Measurements from ENCODE around the gene PPP2R5C.
"Not testable (repeated sequence)": the region's sequence is repeated elsewhere in the genome, so short reads cannot be mapped to it uniquely, and the experiment has no call there.

The PPP2R5C gene

GRCh38 chr14:101781240-101782061, 19.9 kb downstream of the PPP2R5C start:
- no peak for DNase-seq (ENCODE audit: low read depth)

GRCh38 chr14:101783260-101784016, 21.9 kb downstream of the PPP2R5C start:
- no peak for DNase-seq (ENCODE audit: low read depth)

- DNase-seq (ENCODE audit: low read depth): no peak
Observed at GRCh38 chr14:101784631-101785030, 23.1 kb downstream of the PPP2R5C start.

GRCh38 chr14:101788016-101788635, 26.6 kb downstream of the PPP2R5C start:
- no peak for DNase-seq (ENCODE audit: low read depth)

DNA sequence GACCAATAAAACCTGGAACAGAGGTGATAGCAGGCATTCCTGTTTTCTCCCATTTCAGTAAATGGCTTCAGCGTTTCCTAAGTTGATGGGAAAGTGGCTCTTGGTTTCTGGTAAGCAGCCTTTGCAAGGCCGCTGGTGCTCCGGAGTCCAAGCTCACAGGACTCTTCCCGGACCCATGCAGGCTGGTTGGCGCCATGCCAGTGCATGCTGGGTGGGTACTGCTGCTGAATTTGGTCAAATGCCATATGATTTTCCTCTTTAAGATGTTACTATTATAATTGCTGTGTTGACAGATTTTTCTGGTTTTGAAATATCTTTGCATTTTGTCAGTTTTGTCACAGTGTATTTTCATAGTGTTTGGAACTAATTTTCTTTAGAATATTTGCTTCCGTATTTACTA, 27.7 kb downstream of the PPP2R5C start:
- DNase-seq (ENCODE audit: low read depth): no peak

DNA sequence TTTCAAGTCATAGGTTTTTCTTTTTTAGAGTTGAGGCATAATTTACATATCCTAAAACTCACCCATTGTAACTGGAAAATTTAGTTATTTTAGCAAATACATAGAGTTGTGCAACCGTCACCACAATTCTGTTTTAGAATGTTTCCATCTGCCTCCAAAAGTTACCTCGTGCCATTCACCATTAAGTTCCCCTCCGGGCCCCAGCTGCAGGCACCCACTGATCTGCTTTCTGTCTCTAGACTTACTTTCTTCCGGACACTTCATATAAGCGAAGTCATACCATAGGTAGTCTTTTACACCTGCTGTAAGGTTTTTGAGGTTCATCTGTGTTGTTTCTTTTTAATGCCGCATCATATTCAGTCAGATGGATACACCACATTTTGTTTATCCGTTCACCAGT, 28.7 kb downstream of the PPP2R5C start:
- DNase-seq (ENCODE audit: low read depth): no peak

DNA sequence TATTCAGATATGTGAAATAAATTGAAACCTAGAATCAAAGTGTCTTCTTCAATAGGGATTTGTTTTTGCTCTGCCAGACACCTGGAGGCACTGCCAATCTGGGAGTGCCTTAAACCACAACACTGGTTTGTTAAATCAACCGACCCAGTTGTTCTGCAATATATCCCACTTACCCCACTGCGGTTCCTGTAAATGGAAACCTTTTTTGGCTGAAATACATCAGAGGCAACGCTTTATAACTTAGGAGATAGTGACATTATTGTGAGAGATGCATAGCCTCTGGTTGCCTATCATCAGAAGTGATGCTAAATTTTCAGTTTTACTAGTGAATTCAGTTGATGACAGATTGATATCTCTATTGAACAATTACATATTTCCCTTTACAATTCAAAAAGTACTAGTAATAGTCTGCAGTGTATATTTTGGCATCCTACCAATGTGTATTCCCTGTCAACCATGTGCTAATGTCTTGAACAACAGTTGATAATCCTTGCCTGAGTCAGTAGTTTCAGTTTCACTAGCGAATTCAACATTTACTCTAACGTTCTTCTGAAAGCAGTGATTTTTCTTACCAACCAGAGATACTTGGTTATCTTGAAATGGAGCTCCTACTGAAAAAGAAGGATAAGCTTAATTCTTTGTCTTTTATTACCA, 30.5 kb downstream of the PPP2R5C start:
- DNase-seq (ENCODE audit: low read depth): peak; percentile 39

GRCh38 chr14:101796016-101796415, 34.5 kb downstream of the PPP2R5C start:
- DNase-seq (ENCODE audit: low read depth): no peak

DNA sequence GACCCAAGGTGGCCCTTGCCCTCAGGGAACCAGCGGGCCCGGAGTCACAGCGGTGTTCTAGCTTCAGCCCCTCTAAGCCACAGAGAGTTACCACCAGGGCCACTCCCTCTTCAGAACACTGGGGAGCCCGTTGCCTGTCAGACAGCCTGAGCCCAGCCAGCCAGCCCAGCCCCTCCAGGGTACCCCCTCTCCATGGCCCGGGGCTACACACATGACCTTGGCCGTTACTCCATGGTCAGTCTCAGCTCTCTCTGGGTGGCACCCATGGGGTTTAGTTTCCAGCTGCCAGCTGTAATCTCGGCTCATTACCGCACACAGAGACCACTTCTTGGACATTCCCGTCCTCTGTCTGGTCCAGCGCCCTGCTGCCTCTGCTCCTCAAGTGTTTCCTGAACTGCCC, 35.0 kb downstream of the PPP2R5C start:
- DNase-seq (ENCODE audit: low read depth): no peak

- DNase-seq (ENCODE audit: low read depth): no peak
Observed at GRCh38 chr14:101797856-101798255, 36.3 kb downstream of the PPP2R5C start.

- DNase-seq (ENCODE audit: low read depth): not testable (repeated sequence)
Observed at GRCh38 chr14:101804373-101804772, 42.9 kb downstream of the PPP2R5C start.

GRCh38 chr14:101806252-101806651, 44.7 kb downstream of the PPP2R5C start:
- DNase-seq (ENCODE audit: low read depth): not testable (repeated sequence)

DNA sequence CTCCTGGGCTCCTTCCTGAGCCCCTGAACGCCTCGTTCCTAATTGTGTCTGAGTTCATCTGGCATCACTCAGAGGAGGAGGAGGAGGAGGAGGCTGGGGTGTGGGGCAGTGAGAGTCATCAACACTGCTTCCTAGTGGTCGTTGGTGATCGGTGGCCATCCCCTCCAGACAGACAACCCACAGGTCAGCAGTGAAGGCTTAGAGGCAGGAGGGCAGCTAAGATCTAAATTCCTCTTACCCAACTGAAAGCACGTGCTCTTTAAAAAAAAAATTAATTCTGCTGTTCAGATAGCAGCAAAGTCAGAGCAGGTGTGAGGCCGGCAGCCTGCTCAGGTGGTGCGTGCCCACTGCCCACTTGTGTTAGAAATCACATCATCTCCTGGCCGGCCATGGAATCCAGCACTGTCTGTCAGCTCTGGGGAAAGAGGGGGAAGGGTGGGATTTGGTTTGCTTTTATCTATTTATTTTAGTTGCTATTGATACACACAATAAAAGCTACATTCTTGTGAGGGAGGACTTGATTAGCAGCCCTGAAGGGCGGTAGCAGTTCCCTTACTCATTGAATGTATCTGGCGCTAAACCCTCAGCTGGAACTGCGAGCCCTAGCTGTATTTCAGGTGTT, 46.6 kb downstream of the PPP2R5C start:
- DNase-seq (ENCODE audit: low read depth): no peak

GRCh38 chr14:101808894-101809670, 47.6 kb downstream of the PPP2R5C start:
- no peak for DNase-seq (ENCODE audit: low read depth)

DNA sequence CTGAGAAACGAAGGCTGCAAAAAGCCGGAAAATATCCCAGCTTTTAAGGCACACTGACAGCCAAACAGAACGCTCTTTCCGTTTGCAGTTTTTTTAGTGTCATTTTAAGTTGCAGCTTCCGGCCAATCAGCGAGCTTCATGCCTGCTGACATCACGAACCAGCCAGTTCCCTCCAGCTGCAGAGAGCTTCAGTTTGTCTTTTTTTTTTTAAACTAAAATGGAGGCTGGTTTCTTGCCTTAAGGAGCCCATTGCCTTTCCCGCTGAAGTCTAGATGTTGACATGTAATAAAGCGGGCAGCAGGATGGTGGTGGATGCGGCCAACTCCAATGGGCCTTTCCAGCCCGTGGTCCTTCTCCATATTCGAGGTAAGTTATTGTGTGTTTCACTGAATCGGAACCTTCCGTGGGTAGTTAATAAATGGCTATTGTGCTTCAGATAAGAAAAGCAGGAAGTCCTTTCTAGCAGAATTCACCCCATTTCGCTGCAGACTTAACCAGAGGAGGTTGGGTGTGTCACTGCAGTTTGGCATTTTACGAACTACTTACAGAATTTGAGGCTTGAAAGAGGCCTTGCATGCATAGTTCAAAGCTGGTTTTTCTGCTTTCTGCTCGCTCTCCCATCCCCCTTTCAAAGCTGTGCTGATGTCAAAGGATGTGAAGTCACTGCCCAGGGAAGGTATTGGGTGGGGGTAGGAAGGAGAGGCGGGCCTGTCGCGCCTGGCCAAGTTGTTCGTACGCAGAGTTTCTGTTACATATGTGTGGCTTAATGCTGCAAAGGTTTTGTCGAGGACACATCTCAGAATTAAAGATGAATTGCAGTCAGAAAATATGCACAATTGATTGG, 48.4 kb downstream of the PPP2R5C start:
- peak; percentile 84 for DNase-seq (ENCODE audit: low read depth)

DNA sequence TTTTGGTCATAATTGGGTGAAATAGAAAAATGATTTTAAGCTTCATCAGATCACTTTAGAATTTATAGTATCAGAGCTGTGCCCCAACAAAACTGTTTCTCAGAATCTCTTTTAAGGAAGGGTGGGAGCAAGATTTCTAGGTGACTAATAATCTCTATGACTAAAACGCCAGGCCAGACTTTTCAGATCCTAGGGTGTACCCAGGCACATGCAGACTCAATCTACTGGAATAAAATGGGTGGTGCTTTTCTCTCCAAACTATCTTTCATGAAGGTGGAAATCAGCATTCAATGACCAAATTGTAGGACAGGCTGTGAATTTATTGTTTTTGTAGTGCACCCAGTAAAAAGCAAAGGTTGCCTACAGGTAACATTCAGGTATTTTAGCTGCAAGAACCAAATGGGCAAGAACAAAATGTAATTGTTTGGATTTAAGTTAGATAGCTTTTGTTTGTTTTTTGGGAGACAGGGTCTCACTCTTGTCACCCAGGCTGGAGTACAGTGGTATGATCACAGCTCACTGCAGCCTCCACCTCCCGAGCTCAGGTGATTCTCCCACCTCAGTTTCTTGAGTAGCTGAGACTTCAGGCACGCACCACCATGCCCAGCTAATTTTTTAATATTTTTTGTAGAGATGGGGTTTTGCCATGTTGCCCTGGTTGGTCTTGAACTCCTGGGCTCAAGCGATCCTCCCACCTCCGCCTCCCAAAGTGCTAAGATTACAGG, 49.5 kb downstream of the PPP2R5C start:
- DNase-seq (ENCODE audit: low read depth): no peak

DNA sequence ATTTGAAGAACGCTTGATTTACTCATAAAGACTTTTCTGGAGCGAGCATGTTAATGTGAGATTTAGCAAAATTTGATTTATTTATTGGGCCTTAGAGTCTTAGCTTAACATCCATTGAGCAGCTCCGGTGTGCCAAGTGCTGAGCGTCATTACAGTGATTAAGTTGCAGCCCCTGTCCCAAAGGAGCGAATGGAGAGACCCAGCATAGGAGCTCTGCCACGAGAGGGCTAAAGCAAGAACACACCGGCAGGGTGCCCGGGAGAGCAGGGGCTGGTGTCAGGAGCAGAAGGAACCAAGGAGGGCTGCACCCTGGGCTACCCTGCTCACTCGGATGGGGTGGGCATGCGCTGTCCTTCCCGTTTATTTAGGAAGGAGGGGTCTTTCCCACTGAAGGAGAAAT, 50.6 kb downstream of the PPP2R5C start:
- no peak for DNase-seq (ENCODE audit: low read depth)

- DNase-seq (ENCODE audit: low read depth): no peak
Observed at GRCh38 chr14:101813171-101813759, 51.8 kb downstream of the PPP2R5C start.

- DNase-seq (ENCODE audit: low read depth): no peak
Observed at GRCh38 chr14:101813833-101814232, 52.3 kb downstream of the PPP2R5C start.

Measured in GM04504 (cell line).